Sigmoid colon (tissue), 4 donors: ENCODE measurements around the gene ANAPC15.

Source experiments
- CTCF ChIP-seq, 4 experiments: fragments of 450-650 bp in 3 of 4; fragments of 200-600 bp in 1 of 4; IDR thresholded peaks; one replicate each; pipeline ENCODE4 v1.5.1; 2016 to 2019; ENCODE audit warnings: antibody characterized with exemption in 4 of 4, mild to moderate bottlenecking in 3 of 4, moderate library complexity in 2 of 4
- EP300 ChIP-seq, 4 donors: sonication (generic); formaldehyde crosslinking; IDR thresholded peaks; one replicate each; pipeline ENCODE4 v1.6.1; 2017; ENCODE audit warnings: antibody characterized with exemption in 4 of 4
- POLR2A ChIP-seq, 2 donors: fragments of 450-650 bp; IDR thresholded peaks; one replicate each; pipeline ENCODE4 v1.6.1; 2016; ENCODE audit warnings: antibody characterized with exemption in 2 of 2, mild to moderate bottlenecking in 2 of 2, moderate library complexity in 2 of 2

GRCh38 chr11:72155751-72156150 lies 43.3 kb upstream of the ANAPC15 start:
- no peak for TF ChIP-seq POLR2A (IDR thresholded peaks at IDR 0.05)
- TF ChIP-seq CTCF (IDR thresholded peaks at IDR 0.05), result no peak
- no peak for TF ChIP-seq EP300 (IDR thresholded peaks at IDR 0.05)
